CMK (cell line): ENCODE data around the gene INSR.

Source experiments
- DNase-seq: peaks from one replicate; pipeline ENCODE4 v3.0.0-alpha.2; 2010; ENCODE audit warnings: low read depth

INSR gene

GRCh38 chr19:7295912-7296536, 1.8 kb upstream of the INSR start:
- no peak for DNase-seq

- no peak for DNase-seq
These were observed 471 bp upstream of the INSR start for GRCh38 chr19:7294558-7295212.

- DNase-seq: no peak
These were observed 1.1 kb downstream of the INSR start for GRCh38 chr19:7292950-7293761.

- no peak for DNase-seq
These were observed 1.8 kb downstream of the INSR start for GRCh38 chr19:7292352-7292949.

- no peak for DNase-seq
These were observed 5.2 kb downstream of the INSR start for GRCh38 chr19:7288977-7289376.

- DNase-seq: no peak
These were observed 6.1 kb downstream of the INSR start for GRCh38 chr19:7288131-7288530.

- no peak for DNase-seq
These were observed 6.5 kb downstream of the INSR start for GRCh38 chr19:7287722-7288121.

GRCh38 chr19:7280940-7281666, 13.1 kb downstream of the INSR start:
- DNase-seq: no peak

GRCh38 chr19:7272856-7273578, 21.2 kb downstream of the INSR start:
- no peak for DNase-seq

GRCh38 chr19:7268705-7269098, 25.5 kb downstream of the INSR start:
- no peak for DNase-seq

- no peak for DNase-seq
These were observed 26.2 kb downstream of the INSR start for GRCh38 chr19:7267792-7268704.

- no peak for DNase-seq
These were observed 27.4 kb downstream of the INSR start for GRCh38 chr19:7266832-7267231.

GRCh38 chr19:7265963-7266362, 28.3 kb downstream of the INSR start:
- DNase-seq: no peak

- no peak for DNase-seq
These were observed 29.4 kb downstream of the INSR start for GRCh38 chr19:7264858-7265257.

- no peak for DNase-seq
These were observed 30.7 kb downstream of the INSR start for GRCh38 chr19:7263521-7263920.

GRCh38 chr19:7263066-7263465, 31.1 kb downstream of the INSR start:
- no peak for DNase-seq

- DNase-seq: no peak
These were observed 31.7 kb downstream of the INSR start for GRCh38 chr19:7262470-7262869.

GRCh38 chr19:7260161-7260560, 34.1 kb downstream of the INSR start:
- DNase-seq: no peak

GRCh38 chr19:7258840-7259395, 35.3 kb downstream of the INSR start:
- no peak for DNase-seq
